HEK293T (cell line): ENCODE results near the gene PITPNC1.

ENCODE experiments used
- CTCF ChIA-PET: fragments of 350-600 bp; formaldehyde crosslinking; extraction: SDS; loops from one replicate; lab custom pipeline; 2021; ENCODE audit warnings: antibody characterized with exemption, inconsistent platforms; lab: Yijun Ruan, JAX
- POLR2A ChIA-PET: fragments of 350-600 bp; formaldehyde crosslinking; extraction: SDS; loops from one replicate; lab custom pipeline; 2020; ENCODE audit warnings: antibody characterized with exemption, inconsistent platforms; lab: Yijun Ruan, JAX
- DNase-seq: peaks from one replicate; pipeline ENCODE4 v3.0.0; 2012; ENCODE audit warnings: mixed read lengths; ENCODE audit errors: extremely low spot score
- ARNT ChIP-seq: fragments of 450-650 bp; IDR thresholded peaks from 2 replicates; pipeline ENCODE4 v1.6.1; 2017; ENCODE audit warnings: mild to moderate bottlenecking
- BHLHE40 ChIP-seq: fragments of 450-650 bp; IDR thresholded peaks from 2 replicates; pipeline ENCODE4 v1.6.1; 2016; ENCODE audit warnings: mild to moderate bottlenecking, moderate library complexity, borderline replicate concordance
- CTBP1 ChIP-seq: fragments of 450-650 bp; IDR thresholded peaks from 2 replicates; pipeline ENCODE4 v1.6.1; 2016; ENCODE audit warnings: borderline replicate concordance
- ELF4 ChIP-seq: fragments of 450-650 bp; IDR thresholded peaks from 2 replicates; pipeline ENCODE4 v1.6.1; 2017; ENCODE audit warnings: antibody characterized with exemption
- FOXA1 ChIP-seq: fragments of 450-650 bp; IDR thresholded peaks from 2 replicates; pipeline ENCODE4 v1.6.1; 2016; ENCODE audit warnings: mild to moderate bottlenecking
- FOXK2 ChIP-seq: fragments of 450-650 bp; IDR thresholded peaks from 2 replicates; pipeline ENCODE4 v1.6.1; 2016; ENCODE audit warnings: mild to moderate bottlenecking
- FOXM1 ChIP-seq: fragments of 450-650 bp; IDR thresholded peaks from 2 replicates; pipeline ENCODE4 v1.6.1; 2017; ENCODE audit warnings: mild to moderate bottlenecking, borderline replicate concordance
- HDGF ChIP-seq: fragments of 450-650 bp; IDR thresholded peaks from 2 replicates; pipeline ENCODE4 v1.6.1; 2017; ENCODE audit warnings: antibody characterized with exemption, borderline replicate concordance
- L3MBTL2 ChIP-seq: fragments of 450-650 bp; conservative IDR thresholded peaks from 2 replicates; pipeline ENCODE4 v1.6.1; 2016; ENCODE audit warnings: mild to moderate bottlenecking
- LEF1 ChIP-seq: fragments of 450-650 bp; IDR thresholded peaks from 2 replicates; pipeline ENCODE4 v1.6.1; 2017; ENCODE audit warnings: mild to moderate bottlenecking, borderline replicate concordance
- NFRKB ChIP-seq: fragments of 450-650 bp; IDR thresholded peaks from 2 replicates; pipeline ENCODE4 v1.6.1; 2016; ENCODE audit warnings: mild to moderate bottlenecking, moderate library complexity
- PKNOX1 ChIP-seq: fragments of 450-650 bp; IDR thresholded peaks from 2 replicates; pipeline ENCODE4 v1.6.1; 2016
- SP1 ChIP-seq: fragments of 450-650 bp; IDR thresholded peaks from 2 replicates; pipeline ENCODE4 v1.6.1; 2017
- SUZ12 ChIP-seq: fragments of 450-650 bp; IDR thresholded peaks from 2 replicates; pipeline ENCODE4 v1.6.1; 2016; ENCODE audit warnings: mild to moderate bottlenecking
- TARDBP ChIP-seq: fragments of 450-650 bp; IDR thresholded peaks from 2 replicates; pipeline ENCODE4 v1.6.1; 2016
- ZNF384 ChIP-seq: fragments of 450-650 bp; IDR thresholded peaks from 2 replicates; pipeline ENCODE4 v1.6.1; 2016

PITPNC1 gene

GRCh38 chr17:67343237-67343636 is 33.8 kb upstream of the PITPNC1 start:
- ChIA-PET POLR2A (no interaction called here), CTCF (no interaction called here)
- DNase-seq, result no peak
- no peak for TF ChIP-seq ELF4

DNA sequence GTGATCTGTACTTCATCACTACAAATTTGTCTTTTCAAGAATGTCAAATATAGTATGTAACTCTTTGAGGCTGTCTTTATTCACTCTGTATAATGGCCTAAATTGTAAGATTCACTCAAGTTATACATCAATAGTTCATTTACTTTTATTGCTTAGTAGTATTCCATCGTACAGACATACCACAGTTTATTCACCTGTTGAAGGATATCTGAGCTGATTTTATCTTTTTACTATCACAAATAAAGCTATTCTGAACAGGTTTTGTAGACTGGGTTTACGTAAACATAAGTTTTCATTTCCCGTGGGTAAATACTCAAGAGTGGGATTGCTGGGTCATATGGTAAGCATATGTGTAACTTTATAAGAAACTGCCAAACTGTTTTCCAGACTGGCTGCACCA is 29.3 kb upstream of the PITPNC1 start:
- CTCF ChIA-PET, result no interaction called here
- DNase-seq, result no peak

DNA sequence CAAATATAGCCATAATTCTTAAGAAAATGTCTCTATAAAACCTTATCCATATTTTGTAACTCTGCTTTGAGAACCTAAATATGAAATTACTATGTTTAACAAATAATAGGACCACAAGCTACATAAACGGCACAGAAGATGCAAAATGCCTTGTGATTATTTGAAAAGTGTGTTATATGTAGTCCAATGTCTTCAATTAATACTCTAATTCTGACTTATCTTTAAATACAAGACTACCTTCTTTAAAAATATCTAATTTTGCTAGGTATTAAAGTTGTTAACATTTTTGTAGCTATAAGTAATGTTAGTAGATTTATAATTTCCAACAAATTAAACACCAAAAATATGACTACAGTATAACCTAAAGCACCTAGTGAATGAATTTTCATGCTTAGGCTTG is 27.7 kb upstream of the PITPNC1 start:
- CTCF ChIA-PET, result no interaction called here

More for the DNA sequence above, 29.3 kb upstream of the PITPNC1 start:
- POLR2A ChIA-PET, result no interaction called here
- TF ChIP-seq ELF4, result no peak
- no peak for TF ChIP-seq HDGF
- TF ChIP-seq FOXA1, result no peak
- TF ChIP-seq SP1, result no peak
- TF ChIP-seq FOXM1, result no peak
- TF ChIP-seq LEF1, result no peak
- no peak for TF ChIP-seq L3MBTL2
- no peak for TF ChIP-seq NFRKB
- no peak for TF ChIP-seq SUZ12
- no peak for TF ChIP-seq ARNT
- no peak for TF ChIP-seq BHLHE40
- TF ChIP-seq TARDBP, result no peak
- TF ChIP-seq FOXK2, result no peak
- TF ChIP-seq CTBP1, result no peak
- no peak for TF ChIP-seq PKNOX1

DNA sequence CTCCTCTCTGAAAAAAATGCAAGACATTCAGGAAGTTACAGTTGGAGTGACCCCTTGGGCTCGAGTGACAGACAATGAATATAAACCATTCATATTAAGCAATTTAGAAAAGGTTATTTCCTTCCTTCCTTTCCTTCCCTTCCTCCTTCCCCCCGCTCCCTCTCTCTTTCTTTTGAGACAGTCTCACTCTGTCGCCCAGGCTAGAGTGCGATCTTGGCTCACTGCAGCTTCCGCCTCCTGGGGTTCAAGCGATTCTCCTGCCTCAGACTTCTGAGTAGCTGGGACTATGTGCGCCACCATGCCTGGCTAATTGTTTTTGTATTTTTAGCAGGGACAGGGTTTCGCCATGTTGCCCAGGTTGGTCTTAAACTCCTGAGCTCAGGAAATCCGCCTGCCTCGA is 23.9 kb upstream of the PITPNC1 start:
- ChIA-PET CTCF (no interaction called here), POLR2A (interaction anchor here (2.2 kb wide), 1 partner anchor 12 kb away, joined by 6 read pairs; no protein-coding TSS in a partner anchor)
- DNase-seq, result no peak
- TF ChIP-seq PKNOX1 (no peak), ARNT (no peak), HDGF (no peak), ZNF384 (no peak), FOXK2 (no peak), FOXM1 (no peak), LEF1 (no peak), FOXA1 (no peak), NFRKB (no peak), L3MBTL2 (no peak), ELF4 (no peak), SP1 (no peak), SUZ12 (no peak), BHLHE40 (no peak)

More for the DNA sequence above, 27.7 kb upstream of the PITPNC1 start:
- TF ChIP-seq NFRKB (no peak), SP1 (no peak), FOXM1 (no peak), PKNOX1 (no peak), ZNF384 (no peak), BHLHE40 (no peak)
- POLR2A ChIA-PET, result no interaction called here
- no peak for DNase-seq

- no peak for TF ChIP-seq CTBP1
- no peak for TF ChIP-seq BHLHE40
- no peak for TF ChIP-seq ARNT
- no peak for TF ChIP-seq L3MBTL2
- no peak for TF ChIP-seq FOXA1
- TF ChIP-seq LEF1, result no peak
- no peak for TF ChIP-seq NFRKB
- TF ChIP-seq ELF4, result no peak
- no peak for TF ChIP-seq SUZ12
- TF ChIP-seq TARDBP, result no peak
- TF ChIP-seq FOXK2, result no peak
- TF ChIP-seq PKNOX1, result no peak
- no peak for TF ChIP-seq ZNF384
- TF ChIP-seq FOXM1, result no peak
- no peak for TF ChIP-seq SP1
- no peak for TF ChIP-seq HDGF
- ChIA-PET CTCF (no interaction called here), POLR2A (interaction anchor here (2.2 kb wide), 1 partner anchor 11 kb away, joined by 6 read pairs; no protein-coding TSS in a partner anchor)
- no peak for DNase-seq
Observed at GRCh38 chr17:67353929-67354574, 23.0 kb upstream of the PITPNC1 start.

- TF ChIP-seq ZNF384 (no peak), SUZ12 (no peak), FOXK2 (no peak), CTBP1 (no peak), FOXM1 (no peak), ELF4 (no peak), L3MBTL2 (no peak), HDGF (no peak), TARDBP (no peak), FOXA1 (no peak)
- ChIA-PET CTCF (no interaction called here), POLR2A (no interaction called here)
- no peak for DNase-seq
Observed at GRCh38 chr17:67358612-67359011, 18.5 kb upstream of the PITPNC1 start.
